ENCODE measurements around the gene APOB.

DNA sequence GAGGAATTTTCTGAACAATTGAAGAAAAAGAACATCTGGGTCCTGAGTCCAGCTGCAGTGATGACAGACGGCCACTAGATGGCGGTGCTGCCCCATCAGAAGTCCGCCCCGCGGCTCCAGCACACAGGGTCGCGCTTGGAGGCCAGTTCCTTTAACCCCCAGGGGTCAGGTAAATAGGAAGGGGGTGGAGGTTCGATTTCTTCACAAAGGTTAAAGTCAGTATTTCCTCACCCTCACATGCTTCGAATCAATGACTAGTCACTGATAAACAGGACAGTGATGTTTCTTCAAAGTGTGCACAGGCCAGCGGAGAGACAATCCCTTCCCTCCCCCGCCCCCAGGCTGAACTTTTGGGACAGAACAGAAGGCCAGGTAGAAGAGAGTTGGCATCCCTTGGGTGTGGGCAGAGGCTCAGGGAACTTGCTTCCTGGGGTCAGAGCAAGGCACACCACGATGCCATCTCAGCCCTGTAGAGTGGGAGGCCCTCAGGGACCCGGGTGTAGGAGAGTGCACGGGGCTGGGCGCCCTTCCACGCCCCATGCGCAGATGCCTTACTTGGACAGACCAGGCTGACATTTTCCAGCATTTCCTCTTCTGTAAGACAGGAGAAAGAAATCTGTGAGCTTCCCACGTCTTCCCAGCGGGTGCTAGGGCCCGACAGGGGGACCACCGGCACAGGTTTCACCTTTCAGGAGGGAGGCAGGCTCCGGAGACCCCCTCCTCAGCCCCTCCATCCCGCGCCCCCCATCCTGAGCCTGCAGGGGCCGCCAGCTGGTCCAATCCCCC is 722 bp downstream of the APOB start:
- no peak for TF ChIP-seq POLR2AphosphoS5 (IDR thresholded peaks at IDR 0.05; ENCODE audit: low read depth, low read length)
- no peak for TF ChIP-seq REST (IDR thresholded peaks at IDR 0.05; ENCODE audit: insufficient read depth in 1 of 2, low read depth in 2 of 2, low read length in 2 of 2)
